ENCODE data around the gene ADIRF.
"Not testable (repeated sequence)": the region's sequence is repeated elsewhere in the genome, so short reads cannot be mapped to it uniquely, and the experiment has no call there.

ADIRF gene

GRCh38 chr10:86979296-86979818 is 11.1 kb downstream of the ADIRF start:
- DNase-seq (ENCODE audit: low read depth in 2 of 2), result no peak

GRCh38 chr10:86979977-86980448 is 11.7 kb downstream of the ADIRF start:
- DNase-seq (ENCODE audit: low read depth in 2 of 2), result no peak

GRCh38 chr10:86981020-86981419 is 12.7 kb downstream of the ADIRF start:
- not testable (repeated sequence) for DNase-seq (ENCODE audit: low read depth in 2 of 2)

DNA sequence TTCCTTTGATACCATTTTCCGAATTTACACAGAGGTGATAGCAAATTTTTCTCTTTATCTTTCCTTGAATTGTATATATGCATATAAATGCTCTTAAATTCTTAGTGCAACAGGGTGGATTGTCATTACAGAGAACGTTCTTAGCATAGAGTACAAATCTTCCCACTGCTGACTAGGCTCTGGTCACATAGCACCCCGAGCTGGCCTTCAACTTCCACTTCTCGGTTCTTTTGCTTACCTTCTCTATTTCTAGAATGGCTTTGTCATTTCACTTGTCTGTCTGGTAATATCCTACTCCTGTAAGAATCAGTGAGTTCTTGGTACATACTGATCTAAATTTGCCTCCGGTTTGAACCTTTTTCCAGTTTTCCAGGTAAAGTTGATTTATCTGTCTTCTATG is 13.4 kb downstream of the ADIRF start:
- DNase-seq (ENCODE audit: low read depth in 2 of 2), result no peak

- DNase-seq (ENCODE audit: low read depth in 2 of 2), result not testable (repeated sequence)
Observed at GRCh38 chr10:86984498-86984897, 16.2 kb downstream of the ADIRF start.

DNA sequence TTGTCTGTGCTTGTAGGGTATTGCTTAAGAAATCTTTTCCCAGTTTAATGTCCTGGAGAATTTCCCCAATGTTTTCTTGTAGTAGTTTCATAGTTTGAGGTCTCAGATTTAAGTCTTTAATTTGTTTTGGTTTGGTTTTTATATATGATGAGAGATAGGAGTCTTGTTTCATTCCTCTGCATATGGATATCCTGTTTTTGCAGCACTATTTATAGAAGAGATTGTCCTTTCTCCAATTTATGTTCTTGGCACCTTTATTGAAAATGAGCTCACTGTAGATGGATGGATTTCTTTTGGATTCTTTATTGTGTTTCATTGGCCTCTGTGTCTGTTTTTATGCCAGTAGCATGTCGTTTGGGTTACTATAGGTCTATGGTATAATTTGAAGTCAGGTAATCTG is 20.2 kb downstream of the ADIRF start:
- no peak for DNase-seq (ENCODE audit: low read depth in 2 of 2)

DNA sequence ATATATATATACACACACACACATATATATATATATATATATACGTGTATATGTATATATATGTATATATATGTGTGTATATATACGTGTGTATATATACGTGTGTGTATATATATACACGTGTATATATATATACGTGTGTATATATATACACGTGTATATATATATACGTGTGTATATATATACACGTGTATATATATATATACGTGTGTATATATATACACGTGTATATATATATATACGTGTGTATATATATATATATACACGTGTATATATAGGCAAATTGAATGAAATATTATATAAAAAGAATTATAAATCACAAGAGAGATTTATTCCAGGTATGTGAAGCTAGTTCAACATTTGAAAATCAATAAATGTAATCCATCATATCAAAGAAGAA is 23.1 kb downstream of the ADIRF start:
- DNase-seq (ENCODE audit: low read depth in 2 of 2), result not testable (repeated sequence)

GRCh38 chr10:86992456-86992855 is 24.2 kb downstream of the ADIRF start:
- DNase-seq (ENCODE audit: low read depth in 2 of 2), result no peak

GRCh38 chr10:86992929-86993328 is 24.6 kb downstream of the ADIRF start:
- DNase-seq (ENCODE audit: low read depth in 2 of 2), result no peak

GRCh38 chr10:86999802-87000403 is 31.6 kb downstream of the ADIRF start:
- DNase-seq (ENCODE audit: low read depth in 2 of 2), result not testable (repeated sequence)

DNA sequence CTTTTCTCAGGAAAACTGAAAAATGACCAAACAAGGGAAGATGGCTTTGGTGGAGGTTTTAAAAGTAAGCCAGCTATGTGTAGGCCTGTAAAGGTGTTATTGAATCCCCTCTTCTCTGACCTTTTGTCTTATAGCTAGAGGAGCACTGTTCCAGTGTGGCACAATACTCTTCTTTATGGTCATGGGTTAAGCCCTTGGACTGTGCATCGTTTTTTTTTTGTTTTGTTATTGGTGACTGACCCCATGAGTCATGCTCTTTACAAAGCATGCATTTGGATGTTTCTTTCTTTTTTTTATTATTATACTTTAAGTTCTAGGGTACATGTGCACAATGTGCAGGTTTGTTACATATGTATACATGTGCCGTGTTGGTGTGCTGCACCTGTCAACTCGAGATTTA is 32.2 kb downstream of the ADIRF start:
- DNase-seq (ENCODE audit: low read depth in 2 of 2), result no peak

GRCh38 chr10:87007124-87007523 is 38.8 kb downstream of the ADIRF start:
- not testable (repeated sequence) for DNase-seq (ENCODE audit: low read depth in 2 of 2)

GRCh38 chr10:87007674-87008073 is 39.4 kb downstream of the ADIRF start:
- not testable (repeated sequence) for DNase-seq (ENCODE audit: low read depth in 2 of 2)

DNA sequence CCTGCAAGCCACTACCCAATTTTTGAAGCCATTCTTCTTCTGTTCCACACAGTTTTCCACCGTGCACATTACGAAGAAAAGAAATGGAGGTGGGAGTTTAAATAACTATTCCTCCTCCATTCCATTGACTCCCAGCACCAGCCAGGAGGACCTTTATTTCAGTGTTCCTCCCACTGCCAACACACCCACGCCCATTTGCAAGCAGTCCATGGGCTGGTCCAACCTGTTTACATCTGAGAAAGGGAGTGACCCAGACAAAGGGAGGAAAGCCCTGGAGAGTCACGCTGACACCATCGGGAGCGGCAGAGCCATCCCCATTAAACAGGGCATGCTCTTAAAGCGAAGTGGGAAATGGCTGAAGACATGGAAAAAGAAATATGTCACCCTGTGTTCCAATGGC is 40.0 kb downstream of the ADIRF start:
- not testable (repeated sequence) for DNase-seq (ENCODE audit: low read depth in 2 of 2)

GRCh38 chr10:87009134-87009696 is 40.9 kb downstream of the ADIRF start:
- not testable (repeated sequence) for DNase-seq (ENCODE audit: low read depth in 2 of 2)

GRCh38 chr10:87013528-87013927 is 45.2 kb downstream of the ADIRF start:
- not testable (repeated sequence) for DNase-seq (ENCODE audit: low read depth in 2 of 2)

- not testable (repeated sequence) for DNase-seq (ENCODE audit: low read depth in 2 of 2)
Observed at GRCh38 chr10:87014986-87015716, 46.9 kb downstream of the ADIRF start.

DNA sequence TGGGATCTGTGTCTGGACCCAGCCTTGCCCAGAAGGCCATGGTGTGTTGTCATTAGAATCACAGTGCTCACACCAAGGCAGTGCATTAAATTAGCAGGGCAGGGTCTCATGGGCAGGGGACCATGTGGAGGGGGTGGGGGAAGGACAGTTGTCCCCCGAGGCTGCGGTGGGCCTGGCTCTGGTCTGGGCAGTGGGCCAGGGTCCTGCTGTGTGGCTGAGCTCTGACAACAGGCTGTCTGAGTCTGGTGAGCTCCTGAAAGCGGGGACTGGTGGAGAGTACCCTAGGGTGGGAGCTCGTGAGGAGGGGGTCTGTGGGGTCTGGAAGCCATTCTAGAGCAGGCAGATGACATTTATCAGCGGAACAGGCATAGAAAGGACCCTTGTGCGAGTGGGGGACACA is 49.8 kb downstream of the ADIRF start:
- not testable (repeated sequence) for DNase-seq (ENCODE audit: low read depth in 2 of 2)

DNA sequence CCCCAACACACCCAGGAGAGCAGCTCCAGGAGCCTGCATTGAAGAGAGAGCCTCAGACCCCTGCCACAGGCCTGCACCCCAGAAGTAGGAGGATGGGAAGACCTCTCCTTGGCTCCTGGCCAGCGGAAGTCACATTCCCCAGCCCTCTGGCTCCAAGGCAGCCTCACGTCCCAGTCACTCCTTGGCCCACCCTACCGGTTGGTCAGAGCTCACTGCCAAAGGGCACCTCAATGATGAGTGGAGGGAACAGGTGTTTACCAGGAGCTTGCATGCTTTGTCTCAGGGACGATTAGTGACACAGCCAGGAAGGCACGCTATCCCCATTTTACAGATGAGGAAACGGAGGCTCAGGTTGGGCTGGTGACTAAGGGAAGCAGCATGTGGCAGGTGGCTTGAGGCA is 50.8 kb downstream of the ADIRF start:
- not testable (repeated sequence) for DNase-seq (ENCODE audit: low read depth in 2 of 2)

GRCh38 chr10:87019504-87019903 is 51.2 kb downstream of the ADIRF start:
- DNase-seq (ENCODE audit: low read depth in 2 of 2), result not testable (repeated sequence)

GRCh38 chr10:87020056-87020455 is 51.8 kb downstream of the ADIRF start, which contains the start of gene FAM25A:
TSS of gene FAM25A (plus strand) at chr10:87020294. CDS start at chr10:87020325, 31 bp downstream.
- DNase-seq (ENCODE audit: low read depth in 2 of 2), result not testable (repeated sequence)
